Globus pallidus (tissue), 1 donor: Measurements from ENCODE around the gene MAD2L2.
A peak's percentile ranks its signal among the peaks of the same experiment; 100 is the strongest.

ENCODE experiments used
- DNase-seq: peaks from one replicate; pipeline ENCODE4 v3.0.0-alpha.2; 2015; ENCODE audit warnings: low spot score

The MAD2L2 gene

GRCh38 chr1:11704691-11705475 lies 23.9 kb upstream of the MAD2L2 start:
- no peak for DNase-seq

DNA sequence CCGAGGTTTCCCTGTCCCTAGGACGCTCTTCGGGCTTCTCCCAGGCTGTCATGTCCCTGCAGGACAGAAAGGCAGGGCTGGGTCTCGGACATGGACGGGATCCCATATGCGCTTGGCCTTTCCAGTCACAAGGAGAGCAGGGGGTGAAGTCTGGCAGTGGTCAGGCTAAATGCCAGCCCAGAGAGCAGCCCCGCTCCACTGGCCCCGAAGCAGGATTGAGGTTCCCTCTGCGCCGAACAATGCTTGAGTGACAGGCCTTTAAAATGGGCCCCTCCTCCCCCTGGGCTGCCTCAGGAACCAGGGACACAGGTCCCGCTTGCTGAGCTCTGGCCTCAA lies 23.2 kb upstream of the MAD2L2 start:
- DNase-seq = no peak

- no peak for DNase-seq
Observed at GRCh38 chr1:11703357-11704193, 22.6 kb upstream of the MAD2L2 start.

DNA sequence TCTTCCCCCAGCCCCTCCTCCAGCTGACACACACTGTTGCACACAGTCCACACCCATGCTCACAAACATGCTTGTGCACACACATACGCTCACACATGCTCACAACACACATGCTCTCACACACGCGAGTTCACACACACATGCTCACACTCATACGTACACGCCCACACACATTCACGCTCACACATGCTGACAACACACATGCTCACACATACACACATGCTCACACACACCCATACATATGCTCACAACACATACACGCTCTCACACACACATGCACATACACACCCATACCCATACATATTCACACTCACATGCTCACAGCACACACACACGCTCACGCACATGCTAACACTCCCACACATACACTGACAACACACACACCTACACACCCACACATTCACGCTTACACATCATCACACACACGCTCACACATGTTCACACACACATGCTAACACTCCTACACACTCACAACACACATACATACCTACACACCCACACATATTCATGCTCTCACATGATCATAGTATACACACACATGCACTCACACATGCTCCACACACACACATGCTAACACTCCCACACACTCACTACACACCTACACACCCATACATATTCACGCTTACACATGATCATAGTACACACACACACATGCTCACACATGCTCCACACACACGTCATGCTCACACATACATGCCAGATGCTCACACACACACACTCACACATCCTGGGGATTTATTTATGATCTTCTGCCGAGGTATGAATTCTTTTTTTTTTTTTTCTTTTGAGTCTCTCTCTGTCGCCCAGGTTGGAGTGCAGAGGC lies 21.2 kb upstream of the MAD2L2 start:
- DNase-seq = no peak

GRCh38 chr1:11701551-11701961 lies 20.6 kb upstream of the MAD2L2 start:
- peak; percentile 83 for DNase-seq

- no peak for DNase-seq
Observed at GRCh38 chr1:11700601-11701467, 19.9 kb upstream of the MAD2L2 start.

DNA sequence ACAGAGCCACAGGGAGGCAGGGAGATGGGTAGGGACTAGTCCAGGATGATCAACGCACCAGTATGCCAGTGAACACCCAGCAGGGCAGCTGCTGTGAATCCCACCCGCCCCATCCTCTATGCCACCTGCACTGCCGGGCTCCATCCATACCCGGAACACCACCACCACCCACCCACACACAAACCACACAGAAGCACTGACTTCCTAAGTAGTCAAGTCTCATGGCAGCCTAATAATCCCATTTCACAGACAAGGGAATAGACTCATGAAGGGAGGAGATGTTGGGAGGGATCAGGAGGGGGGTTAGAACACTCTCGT lies 16.9 kb upstream of the MAD2L2 start:
- DNase-seq = no peak

DNA sequence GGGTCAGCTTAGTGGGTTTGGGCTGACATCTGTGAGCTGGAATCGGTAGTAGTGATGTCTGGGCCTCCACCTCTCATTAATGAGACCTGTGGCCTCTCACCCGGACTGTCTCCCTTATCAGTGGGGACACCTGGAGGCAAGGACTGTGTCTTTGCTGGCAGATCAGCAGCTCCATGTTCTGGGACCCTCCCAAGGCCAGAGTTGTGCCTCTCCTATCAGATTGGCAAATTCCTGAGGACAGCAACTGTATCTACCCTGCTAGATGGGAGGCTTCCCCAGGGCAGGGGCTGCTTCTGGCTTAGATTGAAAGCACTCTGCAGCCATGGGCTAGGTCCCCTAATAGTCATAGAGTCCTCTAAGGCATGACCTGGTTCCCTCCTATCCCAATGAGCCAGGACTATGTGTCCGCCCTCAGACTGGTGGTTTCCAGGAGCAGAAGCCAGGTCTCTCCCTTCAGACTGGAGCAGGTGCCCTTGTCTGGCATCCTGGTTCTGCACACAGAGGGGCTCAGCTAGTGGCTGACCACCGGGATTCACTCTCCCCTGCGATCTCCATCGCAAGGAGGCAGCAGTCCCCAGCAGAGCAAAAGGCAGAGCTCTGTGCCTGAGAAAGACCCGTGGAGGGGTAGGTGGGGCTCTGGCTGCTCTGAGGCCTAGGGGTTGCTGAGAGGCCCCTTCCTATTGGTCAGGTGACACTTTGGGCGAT lies 16.4 kb upstream of the MAD2L2 start:
- no peak for DNase-seq

GRCh38 chr1:11695861-11696260 lies 14.9 kb upstream of the MAD2L2 start:
- no peak for DNase-seq

DNA sequence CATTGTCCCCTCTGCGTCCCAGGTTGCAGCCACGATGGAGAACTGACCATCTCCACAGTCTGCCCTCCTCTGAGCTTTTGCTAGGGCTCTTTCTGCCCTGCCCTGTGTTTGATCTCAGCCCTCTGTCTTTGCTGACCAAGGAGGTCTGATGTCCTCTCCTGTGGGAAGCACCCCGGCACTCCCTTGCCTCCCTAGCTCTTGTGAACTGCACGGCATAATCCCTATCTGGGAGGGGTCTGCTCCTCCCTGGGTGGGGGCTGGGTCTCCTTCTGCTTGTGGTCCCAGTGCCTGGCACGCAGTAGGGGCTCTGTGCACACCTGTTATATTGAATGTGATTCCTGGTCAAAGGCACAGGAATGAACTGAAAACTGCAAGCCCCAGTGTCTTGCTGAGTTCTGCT lies 13.0 kb upstream of the MAD2L2 start:
- no peak for DNase-seq

- no peak for DNase-seq
Observed at GRCh38 chr1:11693024-11693590, 12.2 kb upstream of the MAD2L2 start.

- no peak for DNase-seq
Observed at GRCh38 chr1:11691928-11692711, 11.2 kb upstream of the MAD2L2 start.

GRCh38 chr1:11691302-11691914 lies 10.5 kb upstream of the MAD2L2 start, which contains the start of gene DRAXIN:
DRAXIN (plus strand) TSS chr1:11691710; CDS start chr1:11706259, 14,549 bp downstream.
- DNase-seq = no peak

DNA sequence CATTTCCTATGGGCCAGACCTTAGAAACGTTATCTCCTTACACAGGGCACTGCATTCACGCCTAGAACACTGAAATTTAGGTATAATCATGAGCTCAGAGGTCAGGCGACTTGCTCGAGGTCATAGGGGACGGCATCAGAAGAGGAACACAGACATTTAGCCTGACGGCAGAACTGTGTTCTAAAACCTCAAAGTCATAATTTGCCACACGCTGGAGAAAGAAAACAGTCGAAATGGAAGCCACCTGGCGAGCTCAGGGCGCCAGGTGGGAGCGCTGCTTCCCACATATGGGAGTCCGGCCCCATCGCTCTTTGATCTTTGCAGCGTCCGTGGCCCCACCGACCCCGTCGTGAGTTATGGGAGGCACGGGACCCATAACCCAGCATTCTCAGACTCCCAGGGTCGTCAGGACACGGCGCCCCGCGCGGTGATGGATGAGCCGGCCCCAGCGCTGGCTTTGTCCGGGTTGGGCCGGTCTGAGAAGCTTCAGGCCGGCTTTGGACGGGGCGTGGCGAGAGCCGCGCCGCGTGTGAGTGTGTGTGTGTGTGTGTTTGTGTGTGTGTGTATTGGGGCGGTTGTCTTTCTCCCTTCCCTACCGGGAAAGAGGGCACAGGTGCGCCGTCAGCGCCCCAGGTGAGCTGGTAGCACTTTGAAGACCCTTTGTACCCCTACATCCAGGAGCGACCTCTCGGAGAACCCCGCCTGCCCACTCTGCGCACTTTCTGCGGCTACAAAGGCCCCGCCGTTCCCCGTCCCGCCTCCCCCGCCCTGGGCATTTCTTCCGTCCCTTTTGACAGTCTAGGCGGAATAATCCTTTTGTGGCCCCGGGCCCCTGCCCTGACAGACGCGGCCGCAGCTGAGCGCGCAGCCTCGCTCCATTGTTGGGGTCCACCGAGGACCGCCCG lies 9.7 kb upstream of the MAD2L2 start:
- no peak for DNase-seq

DNA sequence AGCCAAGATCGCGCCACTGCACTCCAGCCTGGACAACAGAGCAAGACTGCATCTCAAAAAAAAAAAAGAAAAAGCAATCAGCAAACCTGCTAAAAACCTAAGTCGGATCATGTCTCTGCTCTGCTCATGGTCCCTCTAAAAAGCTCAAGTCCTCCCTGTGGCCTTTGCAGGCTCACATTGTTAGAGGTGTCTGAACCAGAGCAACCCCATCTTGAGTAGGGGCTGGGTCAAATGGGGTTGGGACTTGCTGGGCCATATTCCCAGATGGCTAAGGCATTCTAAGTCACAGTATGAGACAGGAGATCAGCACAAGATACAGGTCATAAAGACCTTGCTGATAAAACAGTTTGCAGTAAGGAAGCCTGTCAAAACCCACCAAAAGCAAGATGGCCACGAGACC lies 7.6 kb upstream of the MAD2L2 start:
- no peak for DNase-seq

DNA sequence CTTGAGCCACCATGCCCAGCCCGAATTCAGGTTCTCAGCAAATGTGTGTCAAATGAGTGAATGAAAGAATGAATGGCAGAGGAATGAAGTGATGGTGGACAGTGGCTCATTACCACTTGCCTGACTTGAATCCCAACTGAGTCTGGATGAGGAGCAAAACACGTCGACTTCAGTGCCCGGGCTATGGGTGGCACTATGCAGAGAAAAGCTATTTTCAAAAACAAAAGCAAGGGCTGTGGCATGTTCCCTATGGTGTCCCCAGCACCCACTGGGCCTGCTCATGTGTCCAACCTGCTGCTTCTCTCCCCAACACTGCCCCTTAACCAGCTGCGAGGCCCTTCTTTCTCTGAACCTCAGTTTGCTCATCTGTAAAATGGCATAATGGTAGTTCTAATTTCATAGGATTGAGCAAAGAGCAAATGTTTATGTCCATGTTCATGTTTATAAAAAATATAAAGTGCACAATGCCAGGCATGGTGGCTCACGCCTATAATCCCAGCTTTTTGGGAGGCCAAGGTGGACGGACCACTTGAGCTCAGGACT lies 4.3 kb upstream of the MAD2L2 start:
- no peak for DNase-seq

DNA sequence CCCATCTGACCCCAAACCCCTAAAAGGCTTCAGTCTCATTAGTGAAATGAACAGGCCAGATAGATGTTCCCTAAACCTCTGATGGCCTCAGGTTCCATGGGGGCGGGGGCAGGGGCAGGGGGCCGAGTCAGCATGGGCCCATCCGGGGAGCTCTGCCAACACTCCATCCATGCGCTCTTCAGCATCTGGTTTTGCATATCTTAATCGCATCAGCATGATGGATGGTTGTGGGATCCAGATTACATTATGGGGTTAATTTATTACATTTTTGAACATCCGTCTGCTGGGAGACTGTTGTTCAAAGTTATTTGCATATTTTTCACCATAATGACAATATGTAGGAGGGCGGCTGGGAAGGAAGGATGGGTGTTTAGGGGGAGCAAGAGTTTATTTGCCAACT lies 3.1 kb upstream of the MAD2L2 start:
- DNase-seq = no peak

- DNase-seq = no peak
Observed at GRCh38 chr1:11682799-11683198, 1.9 kb upstream of the MAD2L2 start.
